HepG2 (cell line): Measurements from ENCODE around the gene NRBP1.

ENCODE experiments used
- BRCA1 ChIP-seq: sonication (generic); formaldehyde crosslinking; IDR thresholded peaks from 2 replicates; pipeline ENCODE4 v1.4.0; 2020; ENCODE audit warnings: missing genetic modification reagents
- ESRRA ChIP-seq: sonication (generic); formaldehyde crosslinking; IDR thresholded peaks from 2 replicates; pipeline ENCODE4 v1.5.1; 2020; ENCODE audit warnings: mild to moderate bottlenecking, low read depth, missing genetic modification reagents
- KDM5A ChIP-seq: fragments of 200-600 bp; sonication (generic); IDR thresholded peaks from 2 replicates; pipeline ENCODE4 v1.7.0; 2018; ENCODE audit warnings: antibody characterized with exemption, mild to moderate bottlenecking, low read length, borderline replicate concordance
- RFX5 ChIP-seq: IDR thresholded peaks from 2 replicates; pipeline ENCODE4 v1.6.1; 2011; ENCODE audit warnings: low read depth, low read length, improper control_type of control experiment
- ZKSCAN1 ChIP-seq: fragments of 150-350 bp; IDR thresholded peaks from 2 replicates; pipeline ENCODE4 v1.6.1; 2014; ENCODE audit warnings: low read length
- ZNF205 ChIP-seq: IDR thresholded peaks from 2 replicates; pipeline ENCODE4 v1.6.1; 2018; ENCODE audit warnings: missing biosample characterization, missing genetic modification reagents
- ZNF232 ChIP-seq: sonication (generic); formaldehyde crosslinking; IDR thresholded peaks from 2 replicates; pipeline ENCODE4 v1.4.0; 2020; ENCODE audit warnings: missing genetic modification reagents, borderline replicate concordance
- ZNF3 ChIP-seq: IDR thresholded peaks from 2 replicates; pipeline ENCODE4 v1.7.0; 2017; ENCODE audit warnings: inconsistent platforms
- ZNF335 ChIP-seq: sonication (generic); formaldehyde crosslinking; IDR thresholded peaks from 2 replicates; pipeline ENCODE4 v1.4.0; 2020; ENCODE audit warnings: missing genetic modification reagents
- TF ChIP-seq, protein P1 (sequence below): IDR thresholded peaks from 2 replicates; pipeline ENCODE4 v1.6.1; 2016; ENCODE audit warnings: mild to moderate bottlenecking, missing biosample characterization, missing genetic modification reagents

DNA sequence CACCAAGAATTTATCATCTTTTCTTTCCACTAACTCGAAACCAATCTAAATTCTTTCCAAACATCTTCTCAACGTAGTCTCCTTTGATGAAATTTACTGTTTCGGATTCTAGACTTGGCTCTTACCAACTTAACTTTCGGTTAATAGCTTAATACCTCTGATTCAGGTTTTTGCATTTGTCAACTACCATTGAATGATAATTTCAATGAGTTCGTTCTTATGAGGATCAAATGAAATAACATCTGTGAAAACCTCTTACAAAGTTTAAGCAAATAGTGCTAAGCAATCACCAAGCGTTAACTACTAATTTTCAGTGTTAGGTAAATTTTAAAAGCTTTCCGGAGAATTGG lies 593 bp upstream of the NRBP1 start:
- TF ChIP-seq, protein P1, sequence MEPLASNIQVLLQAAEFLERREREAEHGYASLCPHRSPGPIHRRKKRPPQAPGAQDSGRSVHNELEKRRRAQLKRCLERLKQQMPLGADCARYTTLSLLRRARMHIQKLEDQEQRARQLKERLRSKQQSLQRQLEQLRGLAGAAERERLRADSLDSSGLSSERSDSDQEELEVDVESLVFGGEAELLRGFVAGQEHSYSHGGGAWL = no peak
- TF ChIP-seq ZNF335 (no peak), KDM5A (no peak), ZNF232 (CRISPR knock-in tag) (no peak), ZNF205 (CRISPR knock-in tag) (no peak), ZKSCAN1 (no peak), BRCA1 (CRISPR knock-in tag) (no peak), ESRRA (CRISPR knock-in tag) (no peak), ZNF3 (CRISPR knock-in tag) (no peak), RFX5 (no peak)
